Measurements from ENCODE around the gene SPOCK3. TPM values are rescaled to one million over a fixed set of nuclear protein-coding genes. Genes with fewer than 3 reads are reported as not detected.

Gene SPOCK3
- total and polyA plus RNA-seq, 3 donors from 2014 or later: 0.16 to 1.5 (median 0.68) TPM

GRCh38 chr4:167049257-167049656 is 185.0 kb downstream of the SPOCK3 start:
- intact Hi-C loops (cut with DNase I; ENCODE audit: low total_unique reads): no loop called here
- H3K9me3 ChIP-seq: no peaks in the 10 kb centered on the region
- 83 to 88% methylated on average over 3 of the region's 3 CpGs for WGBS, 2 donors
- no peaks in the 10 kb centered on the region for H3K27me3 ChIP-seq
- TF ChIP-seq, protein P1, sequence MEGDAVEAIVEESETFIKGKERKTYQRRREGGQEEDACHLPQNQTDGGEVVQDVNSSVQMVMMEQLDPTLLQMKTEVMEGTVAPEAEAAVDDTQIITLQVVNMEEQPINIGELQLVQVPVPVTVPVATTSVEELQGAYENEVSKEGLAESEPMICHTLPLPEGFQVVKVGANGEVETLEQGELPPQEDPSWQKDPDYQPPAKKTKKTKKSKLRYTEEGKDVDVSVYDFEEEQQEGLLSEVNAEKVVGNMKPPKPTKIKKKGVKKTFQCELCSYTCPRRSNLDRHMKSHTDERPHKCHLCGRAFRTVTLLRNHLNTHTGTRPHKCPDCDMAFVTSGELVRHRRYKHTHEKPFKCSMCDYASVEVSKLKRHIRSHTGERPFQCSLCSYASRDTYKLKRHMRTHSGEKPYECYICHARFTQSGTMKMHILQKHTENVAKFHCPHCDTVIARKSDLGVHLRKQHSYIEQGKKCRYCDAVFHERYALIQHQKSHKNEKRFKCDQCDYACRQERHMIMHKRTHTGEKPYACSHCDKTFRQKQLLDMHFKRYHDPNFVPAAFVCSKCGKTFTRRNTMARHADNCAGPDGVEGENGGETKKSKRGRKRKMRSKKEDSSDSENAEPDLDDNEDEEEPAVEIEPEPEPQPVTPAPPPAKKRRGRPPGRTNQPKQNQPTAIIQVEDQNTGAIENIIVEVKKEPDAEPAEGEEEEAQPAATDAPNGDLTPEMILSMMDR (IDR thresholded peaks at IDR 0.05): no peak
- no peak for TF ChIP-seq POLR2A (IDR thresholded peaks at IDR 0.05)
- no peaks in the 10 kb centered on the region for H3K4me1 ChIP-seq
- no peak for DNase-seq
- no peak overlapping the region for H3K27ac ChIP-seq
- no peak overlapping the region for H3K4me3 ChIP-seq
- H3K36me3 ChIP-seq (ENCODE audit: low read depth, missing control alignments): no peaks in the 10 kb centered on the region

DNA sequence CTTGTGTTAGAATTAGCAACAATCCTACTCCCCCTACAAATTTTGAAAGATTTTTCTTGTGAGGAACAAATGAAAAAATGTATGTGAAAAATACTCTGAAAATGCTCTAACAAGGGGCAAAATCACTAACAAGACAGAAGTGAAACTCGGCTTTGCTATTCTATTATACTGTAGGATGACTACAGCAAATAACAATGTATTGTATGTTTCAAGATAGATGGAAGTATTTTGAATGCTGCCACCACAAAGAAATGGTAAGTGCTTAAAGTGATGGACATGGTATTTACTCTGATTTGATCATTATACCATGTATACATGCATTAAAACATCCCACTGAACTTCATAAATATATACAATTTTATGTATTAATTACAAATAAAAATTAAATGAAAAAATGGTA is 192.8 kb downstream of the SPOCK3 start:
- Histone ChIP-seq H3K4me1 (no peaks in the 10 kb centered on the region), H3K4me3 (no peak overlapping the region), H3K27ac (no peak overlapping the region), H3K36me3 (ENCODE audit: low read depth, missing control alignments) (no peaks in the 10 kb centered on the region), H3K27me3 (no peaks in the 10 kb centered on the region), H3K9me3 (no peaks in the 10 kb centered on the region)
- intact Hi-C loops (cut with DNase I; ENCODE audit: low total_unique reads): no loop called here
- no peak for DNase-seq
- WGBS, 2 donors: 80 to 92% methylated on average over 1 of the region's 1 CpG
- TF ChIP-seq POLR2A (IDR thresholded peaks at IDR 0.05): no peak
- TF ChIP-seq, protein P1 (IDR thresholded peaks at IDR 0.05): no peak

DNA sequence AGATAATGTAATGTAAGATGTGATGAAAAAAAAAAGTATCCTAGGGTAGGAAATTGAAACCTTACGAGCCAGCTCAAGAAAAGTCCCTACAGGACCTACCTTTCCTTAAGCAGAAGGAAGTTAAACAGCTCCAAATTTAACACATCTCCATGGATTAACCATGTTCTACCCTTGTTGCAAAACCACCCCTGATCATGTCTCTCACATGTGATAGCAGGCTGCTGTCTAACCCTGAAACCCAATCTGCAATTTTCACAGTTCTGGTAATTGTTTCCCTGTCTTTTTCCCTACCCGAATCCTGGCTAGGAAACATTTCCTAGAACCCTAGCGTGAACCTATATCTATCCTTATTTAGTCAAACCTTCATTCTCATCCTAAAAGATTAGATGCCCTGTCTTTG is 198.9 kb downstream of the SPOCK3 start:
- intact Hi-C loops (cut with DNase I; ENCODE audit: low total_unique reads): no loop called here
- DNase-seq: no peak
- no peaks in the 10 kb centered on the region for H3K27me3 ChIP-seq
- 91% methylated on average over 3 of the region's 3 CpGs for WGBS, 2 donors
- no peaks in the 10 kb centered on the region for H3K36me3 ChIP-seq (ENCODE audit: low read depth, missing control alignments)
- H3K4me1 ChIP-seq: no peaks in the 10 kb centered on the region
- TF ChIP-seq, protein P1 (IDR thresholded peaks at IDR 0.05): no peak
- TF ChIP-seq POLR2A (IDR thresholded peaks at IDR 0.05): no peak
- H3K27ac ChIP-seq: no peak overlapping the region
- H3K9me3 ChIP-seq: no peaks in the 10 kb centered on the region
- H3K4me3 ChIP-seq: no peak overlapping the region

DNA sequence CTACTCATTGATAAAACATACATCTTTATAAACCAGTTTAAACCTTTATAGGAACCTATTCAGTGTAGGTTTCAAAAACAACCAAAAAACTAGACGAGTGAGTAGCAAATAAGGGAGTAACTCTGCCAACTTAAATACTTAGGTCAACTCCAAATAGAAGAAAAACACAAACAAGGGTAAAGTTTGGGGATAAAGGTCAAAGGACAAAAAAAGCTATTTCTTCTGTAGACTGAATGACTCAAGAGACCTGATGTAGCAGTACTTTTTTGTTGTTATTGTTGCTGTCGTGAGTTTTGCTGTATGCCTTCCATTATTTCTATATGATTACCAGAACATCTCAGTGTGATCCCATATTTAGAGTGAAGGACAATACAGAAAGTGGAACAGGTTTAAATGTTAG is 199.3 kb downstream of the SPOCK3 start:
- intact Hi-C loops (cut with DNase I; ENCODE audit: low total_unique reads): no loop called here
- TF ChIP-seq, protein P1 (IDR thresholded peaks at IDR 0.05): no peak
- no peak for TF ChIP-seq POLR2A (IDR thresholded peaks at IDR 0.05)
- no peaks in the 10 kb centered on the region for H3K27me3 ChIP-seq
- no peak overlapping the region for H3K4me3 ChIP-seq
- H3K27ac ChIP-seq: no peak overlapping the region
- H3K4me1 ChIP-seq: no peaks in the 10 kb centered on the region
- no peaks in the 10 kb centered on the region for H3K9me3 ChIP-seq
- H3K36me3 ChIP-seq (ENCODE audit: low read depth, missing control alignments): no peaks in the 10 kb centered on the region
- 78 to 81% methylated on average over 2 of the region's 2 CpGs for WGBS, 2 donors
- DNase-seq: no peak

DNA sequence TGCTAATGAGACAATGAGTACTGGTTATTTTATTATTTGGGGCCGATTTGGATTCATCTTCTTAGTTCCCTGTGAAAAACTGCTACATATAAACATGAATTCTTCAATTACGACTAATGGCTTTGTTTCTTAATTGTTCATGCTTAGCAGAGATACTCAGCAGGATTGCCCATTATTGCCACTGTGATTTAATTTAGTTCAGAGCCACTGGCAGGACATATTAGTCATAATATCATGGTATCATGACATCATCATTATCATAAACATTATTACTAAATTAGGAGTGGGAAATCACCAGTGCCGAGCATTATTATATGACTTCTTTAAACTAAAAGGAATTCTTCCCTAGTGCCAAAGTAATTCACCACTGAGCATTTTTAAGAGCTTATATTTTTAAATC is 201.4 kb downstream of the SPOCK3 start:
- WGBS, 2 donors: 80 to 84% methylated on average over 3 of the region's 3 CpGs
- Histone ChIP-seq H3K27ac (no peak overlapping the region), H3K9me3 (no peaks in the 10 kb centered on the region), H3K4me3 (no peak overlapping the region), H3K36me3 (ENCODE audit: low read depth, missing control alignments) (no peaks in the 10 kb centered on the region), H3K27me3 (no peaks in the 10 kb centered on the region), H3K4me1 (no peaks in the 10 kb centered on the region)
- DNase-seq: no peak
- intact Hi-C loops (cut with DNase I; ENCODE audit: low total_unique reads): no loop called here
- no peak for TF ChIP-seq POLR2A (IDR thresholded peaks at IDR 0.05)
- TF ChIP-seq, protein P1 (IDR thresholded peaks at IDR 0.05): no peak
